PC-9 (cell line): Measurements from ENCODE around the gene MCAT. TPM values are rescaled to one million over a fixed set of nuclear protein-coding genes. Genes with fewer than 3 reads are reported as not detected.

Experiments
- BruUV-seq: library from RNA; stranded (reverse); fragments of 400-500 nt; replicated peaks from 2 replicates; lab custom pipeline; 2021; lab: Mats Ljungman, UMichigan
- CTCF ChIA-PET: fragments of 300-600 bp; sonication (Branson Sonifier 250); formaldehyde crosslinking; loops from one replicate; lab custom pipeline; 2022; ENCODE audit warnings: antibody characterized with exemption; lab: Charles Lee
- POLR2A ChIA-PET: fragments of 300-600 bp; sonication (Branson Sonifier 250); formaldehyde crosslinking; loops from one replicate; lab custom pipeline; 2022; ENCODE audit warnings: antibody characterized with exemption; ENCODE audit not compliant: unreplicated experiment; lab: Charles Lee
- DNase-seq, 2 experiments: peaks; one replicate each; pipeline versions ENCODE4 v3.0.0 to v3.0.0-alpha.2; 2015 to 2022; ENCODE audit warnings: mixed read lengths in 1 of 2
- H2AFZ ChIP-seq: fragments of 200-600 bp; sonication (generic); 2 replicates; pipeline ENCODE4 v1.8.1; 2017; ENCODE audit warnings: antibody characterized with exemption
- H3F3A ChIP-seq: fragments of 200-600 bp; sonication (generic); 2 replicates; pipeline ENCODE4 v1.8.1; 2017; ENCODE audit warnings: antibody characterized with exemption, mild to moderate bottlenecking, low read depth; ENCODE audit not compliant: insufficient read depth
- H3K27ac ChIP-seq: fragments of 200-600 bp; sonication (generic); 2 replicates; pipeline ENCODE4 v1.6.1; 2016; ENCODE audit warnings: mixed run types
- H3K27me3 ChIP-seq: fragments of 200-600 bp; sonication (generic); 2 replicates; pipeline ENCODE4 v1.6.1; 2016; ENCODE audit warnings: low read depth, mixed run types; ENCODE audit not compliant: insufficient read depth
- H3K36me3 ChIP-seq: fragments of 200-600 bp; sonication (generic); 2 replicates; pipeline ENCODE4 v1.6.1; 2016; ENCODE audit warnings: low read depth, mixed run types
- H3K4me1 ChIP-seq: fragments of 200-600 bp; sonication (generic); replicated peaks from 2 replicates; pipeline ENCODE4 v1.6.1; 2016; ENCODE audit warnings: mixed run types; ENCODE audit not compliant: insufficient read depth
- H3K4me2 ChIP-seq: fragments of 200-600 bp; sonication (generic); 2 replicates; pipeline ENCODE4 v1.6.1; 2017; ENCODE audit warnings: mixed run types
- H3K4me3 ChIP-seq: fragments of 200-600 bp; sonication (generic); 2 replicates; pipeline ENCODE4 v1.6.1; 2016; ENCODE audit warnings: mixed run types
- H3K79me2 ChIP-seq: fragments of 200-600 bp; sonication (generic); 2 replicates; pipeline ENCODE4 v1.6.1; 2017; ENCODE audit warnings: low read depth, mixed run types
- H3K9me2 ChIP-seq: fragments of 200-600 bp; sonication (generic); 2 replicates; pipeline ENCODE4 v1.8.1; 2017; ENCODE audit warnings: mild to moderate bottlenecking; ENCODE audit not compliant: insufficient read depth
- H3K9me3 ChIP-seq: fragments of 200-600 bp; sonication (generic); 2 replicates; pipeline ENCODE4 v1.8.1; 2016; ENCODE audit warnings: low read depth; ENCODE audit not compliant: insufficient read depth
- H4K20me1 ChIP-seq: fragments of 200-600 bp; sonication (generic); 2 replicates; pipeline ENCODE4 v1.8.1; 2017; ENCODE audit not compliant: insufficient read depth
- CTCF ChIP-seq: fragments of 200-600 bp; sonication (generic); conservative IDR thresholded peaks from 2 replicates; pipeline ENCODE4 v1.6.1; 2017; ENCODE audit warnings: mixed run types, antibody characterized with exemption, mild to moderate bottlenecking, moderate library complexity
- EZH2 ChIP-seq: fragments of 200-600 bp; sonication (generic); IDR thresholded peaks from 2 replicates; pipeline ENCODE4 v1.8.0; 2017; ENCODE audit warnings: antibody characterized with exemption, low read depth
- intact Hi-C: fragments of 100-400 bp; cut with micrococcal nuclease; formaldehyde crosslinking; loops from one replicate; pipeline ENCODE4 v1.10.0; 2022; ENCODE audit not compliant: unreplicated experiment
- total RNA-seq: library from RNA; stranded (reverse); gene quantifications from 2 replicates; pipeline ENCODE4 v1.2.3, GENCODE V29; 2021

The MCAT gene
- total RNA-seq, 1 experiment from 2014 or later: 31.4 TPM

GRCh38 chr22:43173566-43173965 lies 30.4 kb upstream of the MCAT start:
- TF ChIP-seq CTCF: no peak
- no peak for TF ChIP-seq EZH2
- Histone ChIP-seq H2AFZ (no peak overlapping the region), H3F3A (peaks cover 10% of the 10 kb centered on the region; the same call in 1 of the 2 replicates), H3K27me3 (no peaks in the 10 kb centered on the region), H3K79me2 (no peaks in the 10 kb centered on the region), H3K4me2 (no peak overlapping the region), H3K27ac (no peak overlapping the region), H4K20me1 (peaks cover 12% of the 10 kb centered on the region; the same call in 1 of the 2 replicates), H3K9me3 (no peaks in the 10 kb centered on the region), H3K4me3 (no peak overlapping the region), H3K9me2 (no peaks in the 10 kb centered on the region), H3K4me1 (peaks cover 11% of the 10 kb centered on the region), H3K36me3 (peaks cover 54% of the 10 kb centered on the region)
- BruUV-seq: no TSS peak
- intact Hi-C loops: no loop called here
- ChIA-PET CTCF (interaction anchor here (0.5 kb wide), 1 partner anchor 937 kb away, joined by 4 read pairs; no protein-coding TSS in a partner anchor), POLR2A (no interaction called here)
- no peak for DNase-seq

- POLR2A ChIA-PET: interaction anchor here (0.6 kb wide), 1 partner anchor 15 kb away, joined by 3 read pairs; no protein-coding TSS in a partner anchor
- Histone ChIP-seq H3K27me3 (no peaks in the 10 kb centered on the region), H3K36me3 (peaks cover 45% of the 10 kb centered on the region), H3K27ac (no peak overlapping the region), H3K79me2 (no peaks in the 10 kb centered on the region), H4K20me1 (peaks cover 12% of the 10 kb centered on the region; the same call in 1 of the 2 replicates), H3F3A (peaks cover 8% of the 10 kb centered on the region; the same call in 1 of the 2 replicates), H3K9me3 (no peaks in the 10 kb centered on the region), H3K4me1 (peaks cover 11% of the 10 kb centered on the region), H3K4me2 (no peak overlapping the region), H3K9me2 (no peaks in the 10 kb centered on the region), H3K4me3 (no peak overlapping the region), H2AFZ (no peak overlapping the region)
- intact Hi-C loops: no loop called here
- CTCF ChIA-PET: no interaction called here
- TF ChIP-seq CTCF (no peak), EZH2 (no peak)
- no peak for DNase-seq
- no TSS peak for BruUV-seq
Observed at GRCh38 chr22:43172191-43172590, 29.0 kb upstream of the MCAT start.

- POLR2A ChIA-PET: no interaction called here
- BruUV-seq: no TSS peak
- Histone ChIP-seq H4K20me1 (peaks cover 12% of the 10 kb centered on the region; the same call in 1 of the 2 replicates), H3K27me3 (no peaks in the 10 kb centered on the region), H3F3A (peaks cover 13% of the 10 kb centered on the region; the same call in 1 of the 2 replicates), H3K4me3 (no peak overlapping the region), H3K27ac (no peak overlapping the region), H3K4me1 (peaks cover 11% of the 10 kb centered on the region), H3K9me2 (no peaks in the 10 kb centered on the region), H3K4me2 (no peak overlapping the region), H3K79me2 (no peaks in the 10 kb centered on the region), H3K36me3 (peaks cover 45% of the 10 kb centered on the region), H3K9me3 (no peaks in the 10 kb centered on the region), H2AFZ (no peak overlapping the region)
- no peak for TF ChIP-seq CTCF
- TF ChIP-seq EZH2: no peak
- peak in 1 of 2 experiments; percentile 56 for DNase-seq
- intact Hi-C loops: no loop called here
- CTCF ChIA-PET: no interaction called here
Observed at GRCh38 chr22:43171607-43172006, 28.4 kb upstream of the MCAT start.
